Breast epithelium (tissue), 4 donors: ENCODE data around the gene PCBP3. TPM values are rescaled to one million over a fixed set of nuclear protein-coding genes. Genes with fewer than 3 reads are reported as not detected.

ENCODE experiments used
- DNase-seq, 2 donors: peaks; one replicate each; pipeline ENCODE4 v3.0.0-alpha.2; 2019; ENCODE audit warnings: low spot score in 2 of 2
- H3K27ac ChIP-seq, 2 donors: fragments of 200-600 bp; sonication (generic) in 1 of 2; one replicate each; pipeline ENCODE4 v1.5.1; 2016 to 2019; ENCODE audit warnings: mild to moderate bottlenecking in 1 of 2
- H3K27me3 ChIP-seq, 2 donors: fragments of 200-600 bp; sonication (generic) in 1 of 2; one replicate each; pipeline versions ENCODE4 v1.5.1 to v1.6.0; 2017 to 2019; ENCODE audit warnings: control low read depth in 1 of 2, mild to moderate bottlenecking in 1 of 2
- H3K36me3 ChIP-seq: fragments of 200-600 bp; one replicate; pipeline ENCODE4 v1.5.1; 2019
- H3K4me1 ChIP-seq, 2 donors: fragments of 200-600 bp; sonication (generic); one replicate each; pipeline ENCODE4 v1.5.1; 2016 to 2019; ENCODE audit warnings: control low read depth in 1 of 2
- H3K4me3 ChIP-seq, 3 donors: fragments of 200-600 bp; sonication (generic); 1 replicate in 2 of 3; 2 replicates in 1 of 3; pipeline ENCODE4 v1.5.1; 2016 to 2019; ENCODE audit warnings: mild to moderate bottlenecking in 3 of 3, moderate library complexity in 2 of 3
- H3K9me3 ChIP-seq, 2 donors: fragments of 200-600 bp; sonication (generic) in 1 of 2; one replicate each; pipeline ENCODE4 v1.5.1; 2016 to 2019; ENCODE audit warnings: control low read depth in 1 of 2
- POLR2A ChIP-seq: fragments of 450-650 bp; IDR thresholded peaks from one replicate; pipeline ENCODE4 v1.6.1; 2016; ENCODE audit warnings: antibody characterized with exemption, mild to moderate bottlenecking, moderate library complexity
- POLR2AphosphoS5 ChIP-seq, 3 donors: sonication (generic); formaldehyde crosslinking; IDR thresholded peaks; one replicate each; pipeline ENCODE4 v1.6.1; 2017; ENCODE audit warnings: antibody characterized with exemption in 3 of 3
- intact Hi-C: fragments of 100-400 bp; cut with DNase I; formaldehyde crosslinking; loops from one replicate; pipeline ENCODE4 v1.15.1; 2023; ENCODE audit warnings: low total_unique reads
- total RNA-seq, 3 donors: library from RNA; depleted of rRNA; stranded (reverse); fragments of >200 nt; gene quantifications; one replicate each; pipeline ENCODE4 v1.1.0, GENCODE V29; 2016
- TF ChIP-seq, protein P1 (sequence below), 3 donors: fragments of 450-650 bp; IDR thresholded peaks; one replicate each; pipeline ENCODE4 v1.5.1; 2016 to 2017; ENCODE audit warnings: antibody characterized with exemption in 3 of 3, mild to moderate bottlenecking in 3 of 3, moderate library complexity in 3 of 3

Gene PCBP3
- total RNA-seq, 3 donors from 2014 or later, result 3.4 to 13.8 (median 4.6) TPM

DNA sequence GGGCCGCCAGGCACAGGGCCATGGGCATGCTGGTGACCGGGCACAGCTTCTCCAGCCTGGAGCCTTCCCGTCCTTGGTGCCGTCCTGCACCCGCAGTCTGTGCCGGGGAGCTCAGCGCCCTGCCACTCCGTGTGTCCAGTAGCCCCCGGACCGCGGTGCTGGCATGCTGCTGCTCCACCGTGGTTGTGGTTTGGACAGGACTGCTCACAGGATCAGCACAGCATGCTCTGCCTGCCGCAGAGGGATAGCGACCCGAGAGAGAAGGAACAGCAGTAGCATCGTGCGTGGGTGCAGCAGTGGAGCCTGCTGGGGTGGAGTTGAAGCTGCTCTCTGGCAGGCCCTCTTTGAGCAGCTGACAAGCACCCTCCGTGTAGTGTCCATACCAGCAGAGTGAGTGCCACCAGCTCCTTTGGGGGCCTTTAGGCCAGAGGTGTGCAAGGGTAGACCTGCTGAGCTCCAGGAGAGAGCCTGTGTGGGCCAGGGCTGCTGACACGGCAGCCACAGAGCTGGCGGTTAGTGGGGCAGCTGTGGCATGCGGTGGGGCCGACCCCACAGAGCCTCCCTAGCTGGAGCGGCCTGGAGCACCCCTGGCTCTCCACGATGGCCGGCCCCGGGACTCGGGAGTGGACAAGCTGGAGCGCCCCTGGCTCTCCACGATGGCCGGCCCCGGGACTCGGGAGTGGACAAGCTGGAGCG lies 6.4 kb upstream of the PCBP3 start:
- Histone ChIP-seq H3K27ac (no peak overlapping the region), H3K9me3 (no peaks in the 10 kb centered on the region), H3K27me3 (peaks cover 0 to 37% of the 10 kb centered on the region in 2 donors), H3K36me3 (no peaks in the 10 kb centered on the region), H3K4me3 (peak overlapping the region in 1 of 3 donors; percentile 19), H3K4me1 (no peaks in the 10 kb centered on the region)
- intact Hi-C loops, result no loop called here
- DNase-seq, result no peak
- TF ChIP-seq, protein P1, sequence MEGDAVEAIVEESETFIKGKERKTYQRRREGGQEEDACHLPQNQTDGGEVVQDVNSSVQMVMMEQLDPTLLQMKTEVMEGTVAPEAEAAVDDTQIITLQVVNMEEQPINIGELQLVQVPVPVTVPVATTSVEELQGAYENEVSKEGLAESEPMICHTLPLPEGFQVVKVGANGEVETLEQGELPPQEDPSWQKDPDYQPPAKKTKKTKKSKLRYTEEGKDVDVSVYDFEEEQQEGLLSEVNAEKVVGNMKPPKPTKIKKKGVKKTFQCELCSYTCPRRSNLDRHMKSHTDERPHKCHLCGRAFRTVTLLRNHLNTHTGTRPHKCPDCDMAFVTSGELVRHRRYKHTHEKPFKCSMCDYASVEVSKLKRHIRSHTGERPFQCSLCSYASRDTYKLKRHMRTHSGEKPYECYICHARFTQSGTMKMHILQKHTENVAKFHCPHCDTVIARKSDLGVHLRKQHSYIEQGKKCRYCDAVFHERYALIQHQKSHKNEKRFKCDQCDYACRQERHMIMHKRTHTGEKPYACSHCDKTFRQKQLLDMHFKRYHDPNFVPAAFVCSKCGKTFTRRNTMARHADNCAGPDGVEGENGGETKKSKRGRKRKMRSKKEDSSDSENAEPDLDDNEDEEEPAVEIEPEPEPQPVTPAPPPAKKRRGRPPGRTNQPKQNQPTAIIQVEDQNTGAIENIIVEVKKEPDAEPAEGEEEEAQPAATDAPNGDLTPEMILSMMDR (IDR thresholded peaks at IDR 0.05), result no peak
- TF ChIP-seq POLR2A, result no peak

DNA sequence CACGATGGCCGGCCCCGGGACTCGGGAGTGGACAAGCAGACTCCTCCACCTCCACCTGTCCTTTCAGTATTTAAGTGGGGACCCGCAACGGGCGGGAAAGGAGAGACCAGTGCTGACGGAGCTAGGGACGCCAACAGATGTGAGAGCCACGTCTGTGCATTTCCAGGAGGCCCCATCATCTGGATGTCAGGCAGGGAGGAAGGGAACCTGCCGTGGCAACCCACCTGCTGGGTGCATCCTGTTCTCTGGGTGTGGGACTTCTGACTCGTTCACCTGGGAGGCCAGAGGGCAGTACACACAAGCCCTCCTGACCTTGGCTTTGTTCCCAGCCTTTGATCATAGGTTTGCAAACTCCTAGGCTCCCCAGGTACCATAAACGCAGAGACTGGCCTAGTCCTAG lies 5.6 kb upstream of the PCBP3 start:
- Histone ChIP-seq H3K4me3 (no peak overlapping the region), H3K4me1 (no peaks in the 10 kb centered on the region), H3K27ac (no peak overlapping the region), H3K27me3 (peaks cover 0 to 42% of the 10 kb centered on the region in 2 donors), H3K36me3 (no peaks in the 10 kb centered on the region), H3K9me3 (no peaks in the 10 kb centered on the region)
- no peak for TF ChIP-seq POLR2AphosphoS5 (IDR thresholded peaks at IDR 0.05)
- no peak for TF ChIP-seq POLR2A
- TF ChIP-seq, protein P1 (IDR thresholded peaks at IDR 0.05), result no peak
- intact Hi-C loops, result no loop called here
- no peak for DNase-seq

DNA sequence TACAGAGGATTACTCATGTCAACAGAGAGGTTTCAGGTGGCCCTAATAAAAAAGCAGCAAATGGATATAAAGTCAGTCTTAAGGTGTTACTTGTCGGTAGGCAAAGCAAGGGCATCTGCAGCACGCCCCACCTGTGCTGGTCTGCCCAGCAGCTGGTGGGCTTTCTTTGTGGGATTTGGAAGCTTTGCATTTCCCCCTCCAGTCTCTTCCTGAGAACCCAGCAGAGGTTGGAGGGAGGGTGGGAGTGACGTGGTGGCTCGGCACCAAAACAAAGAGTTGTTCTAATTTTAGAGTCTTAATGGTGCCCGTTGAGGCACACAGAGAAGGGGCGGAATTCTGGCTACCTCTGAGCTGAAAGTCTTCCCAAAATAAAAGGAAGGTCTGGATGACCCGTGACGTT lies 4.8 kb upstream of the PCBP3 start:
- Histone ChIP-seq H3K36me3 (no peaks in the 10 kb centered on the region), H3K27me3 (peaks cover 0 to 42% of the 10 kb centered on the region in 2 donors), H3K4me1 (no peaks in the 10 kb centered on the region), H3K9me3 (no peaks in the 10 kb centered on the region), H3K4me3 (no peak overlapping the region), H3K27ac (no peak overlapping the region)
- intact Hi-C loops, result no loop called here
- DNase-seq, result no peak
- TF ChIP-seq POLR2A (no peak), POLR2AphosphoS5 (IDR thresholded peaks at IDR 0.05) (no peak)
- TF ChIP-seq, protein P1 (IDR thresholded peaks at IDR 0.05), result no peak

DNA sequence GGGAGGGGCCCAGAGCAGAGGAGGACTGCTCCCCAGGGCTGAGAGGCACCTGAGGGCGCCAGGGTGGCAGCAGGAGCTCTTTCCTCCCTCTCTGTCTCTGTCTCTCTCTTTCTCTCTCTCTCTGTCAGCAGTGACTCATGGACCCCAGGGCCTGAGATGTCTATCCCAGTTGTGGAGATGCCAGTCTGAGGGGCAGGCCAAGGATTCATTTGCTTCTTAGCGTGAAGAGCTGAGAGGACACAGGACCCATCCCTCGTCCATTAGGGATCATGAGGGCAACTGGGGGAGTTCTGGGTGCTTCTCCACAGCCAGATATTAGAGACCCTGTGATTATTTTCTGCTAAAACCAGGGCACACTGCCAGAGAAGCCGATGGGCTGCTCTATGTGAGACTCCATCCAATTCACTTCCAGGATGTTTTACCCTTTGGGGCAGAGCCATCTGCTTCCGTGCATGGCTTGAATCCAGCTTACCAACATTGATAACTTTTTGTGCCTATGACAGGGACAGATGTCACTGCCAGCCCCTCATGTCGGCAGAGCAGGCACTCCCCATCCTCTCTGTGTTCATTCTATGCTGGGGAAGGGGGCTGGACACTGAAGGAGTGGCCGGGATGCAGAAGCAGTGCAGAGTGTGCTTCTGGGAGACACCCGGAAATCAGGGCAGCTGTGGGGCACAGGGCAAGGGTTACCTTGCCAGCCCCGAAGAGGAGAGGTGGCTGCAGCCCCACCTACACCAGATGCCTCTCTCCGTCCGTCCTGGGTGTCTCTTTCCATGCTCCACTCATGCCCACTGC lies 4.1 kb upstream of the PCBP3 start:
- H3K4me1 ChIP-seq, result no peaks in the 10 kb centered on the region
- no peaks in the 10 kb centered on the region for H3K36me3 ChIP-seq
- no peak for TF ChIP-seq POLR2AphosphoS5 (IDR thresholded peaks at IDR 0.05)
- no peak for TF ChIP-seq POLR2A
- TF ChIP-seq, protein P1 (IDR thresholded peaks at IDR 0.05), result no peak
- H3K27ac ChIP-seq, result no peak overlapping the region
- H3K27me3 ChIP-seq, result peaks cover 0 to 48% of the 10 kb centered on the region in 2 donors
- DNase-seq, result no peak
- H3K9me3 ChIP-seq, result no peaks in the 10 kb centered on the region
- intact Hi-C loops, result no loop called here
- H3K4me3 ChIP-seq, result no peak overlapping the region
